ENCODE results near the gene IL2RG. TPM values are rescaled to one million over a fixed set of nuclear protein-coding genes. Genes with fewer than 3 reads are reported as not detected.

Gene IL2RG
- total RNA-seq, 1 donor from 2014 or later: 337 TPM

DNA sequence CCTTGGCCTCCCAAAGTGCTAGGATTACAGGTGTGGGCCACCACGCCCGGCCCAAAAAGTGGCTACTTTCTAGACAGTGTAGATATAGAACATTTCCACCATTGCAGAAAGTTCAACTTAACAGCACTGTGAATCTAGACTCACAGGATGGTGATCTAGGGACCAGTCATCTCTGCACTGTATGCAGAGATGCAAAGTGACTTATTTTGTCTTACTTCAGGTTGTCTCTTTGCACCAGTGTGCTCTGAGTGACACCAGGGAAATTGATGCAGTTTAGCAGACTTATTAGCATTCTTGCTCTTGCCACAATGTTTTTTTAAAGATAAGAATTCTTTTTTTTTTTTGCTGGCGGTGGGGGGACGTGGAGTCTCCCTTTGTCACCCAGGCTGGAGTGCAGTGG, 28.6 kb downstream of the IL2RG start:
- no peaks in the 10 kb centered on the region for H3K36me3 Mint-ChIP-seq (ENCODE audit: low read depth)
- no peak for DNase-seq
- H3K27me3 Mint-ChIP-seq: no peaks in the 10 kb centered on the region
- H3K4me3 Mint-ChIP-seq: no peak overlapping the region
- intact Hi-C loops (cut with micrococcal nuclease): no loop called here
- H3K27ac Mint-ChIP-seq: no peak overlapping the region
- H3K4me1 Mint-ChIP-seq: peaks cover 2% of the 10 kb centered on the region
- no peaks in the 10 kb centered on the region for H3K9me3 Mint-ChIP-seq

DNA sequence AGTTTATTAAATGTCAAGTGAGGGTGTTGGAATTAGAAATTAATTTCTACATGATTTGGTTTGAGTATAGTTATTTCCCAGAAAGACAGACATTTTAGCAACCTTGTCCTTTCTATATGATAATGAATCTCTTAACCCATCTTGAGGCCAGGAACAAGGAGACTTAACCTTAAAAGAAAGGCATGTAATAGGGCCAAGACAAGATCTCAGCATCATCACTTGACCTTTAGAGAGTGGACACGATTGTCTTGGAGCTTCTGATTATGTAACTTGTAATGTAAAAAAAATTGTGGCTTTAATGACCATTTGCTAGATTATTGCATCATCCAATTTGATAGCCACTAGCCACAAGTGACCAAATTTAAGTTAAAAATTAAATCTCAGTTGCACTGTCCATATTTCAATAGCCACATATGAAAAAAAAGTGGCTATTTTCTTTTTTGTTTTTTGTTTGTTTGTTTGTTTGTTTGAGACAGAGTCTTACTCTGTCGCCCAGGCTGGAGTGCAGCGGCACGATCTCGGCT, 29.2 kb downstream of the IL2RG start:
- H3K27ac Mint-ChIP-seq: no peak overlapping the region
- peaks cover 2% of the 10 kb centered on the region for H3K4me1 Mint-ChIP-seq
- no peaks in the 10 kb centered on the region for H3K9me3 Mint-ChIP-seq
- no peaks in the 10 kb centered on the region for H3K36me3 Mint-ChIP-seq (ENCODE audit: low read depth)
- intact Hi-C loops (cut with micrococcal nuclease): no loop called here
- H3K4me3 Mint-ChIP-seq: no peak overlapping the region
- no peaks in the 10 kb centered on the region for H3K27me3 Mint-ChIP-seq
- DNase-seq: no peak

DNA sequence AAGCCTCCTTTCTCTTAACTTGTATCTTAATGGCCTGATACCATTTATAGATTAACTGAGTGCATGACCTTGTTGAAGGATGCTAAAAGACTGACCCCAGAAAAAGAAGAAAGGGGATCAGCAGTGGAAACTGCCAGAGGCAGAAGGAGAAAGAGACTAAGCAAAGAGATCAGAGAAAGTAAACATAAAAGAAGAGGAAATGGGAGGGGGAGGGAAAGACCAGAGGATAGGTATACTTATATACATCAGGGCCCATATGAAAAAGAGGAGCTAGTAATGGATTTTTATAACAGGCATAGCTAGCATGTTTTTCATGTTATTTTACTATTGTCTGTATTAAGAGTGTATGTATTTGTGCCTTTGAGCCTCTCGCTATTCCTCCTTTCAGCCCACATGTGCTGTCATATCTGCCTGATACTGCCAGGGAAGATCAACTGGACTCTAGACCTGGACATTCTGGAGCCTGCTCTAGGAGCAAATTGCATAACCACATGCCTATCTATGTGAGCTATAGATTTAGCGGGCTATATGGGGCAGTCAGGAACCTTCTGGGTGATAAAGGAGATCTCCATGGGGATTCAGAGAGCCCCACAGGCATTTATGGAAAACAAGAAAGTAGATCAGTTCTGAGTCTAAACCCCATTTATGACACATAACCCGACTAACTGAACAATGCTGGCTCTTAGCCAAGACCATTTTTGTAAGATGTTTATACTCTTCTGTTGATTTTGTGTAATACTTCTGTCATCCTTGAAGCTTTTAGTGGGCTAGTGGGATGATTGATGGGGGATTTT, 29.9 kb downstream of the IL2RG start:
- peaks cover 2% of the 10 kb centered on the region for H3K4me1 Mint-ChIP-seq
- DNase-seq: no peak
- H3K36me3 Mint-ChIP-seq (ENCODE audit: low read depth): no peaks in the 10 kb centered on the region
- intact Hi-C loops (cut with micrococcal nuclease): no loop called here
- H3K4me3 Mint-ChIP-seq: no peak overlapping the region
- no peaks in the 10 kb centered on the region for H3K27me3 Mint-ChIP-seq
- no peaks in the 10 kb centered on the region for H3K9me3 Mint-ChIP-seq
- no peak overlapping the region for H3K27ac Mint-ChIP-seq

DNA sequence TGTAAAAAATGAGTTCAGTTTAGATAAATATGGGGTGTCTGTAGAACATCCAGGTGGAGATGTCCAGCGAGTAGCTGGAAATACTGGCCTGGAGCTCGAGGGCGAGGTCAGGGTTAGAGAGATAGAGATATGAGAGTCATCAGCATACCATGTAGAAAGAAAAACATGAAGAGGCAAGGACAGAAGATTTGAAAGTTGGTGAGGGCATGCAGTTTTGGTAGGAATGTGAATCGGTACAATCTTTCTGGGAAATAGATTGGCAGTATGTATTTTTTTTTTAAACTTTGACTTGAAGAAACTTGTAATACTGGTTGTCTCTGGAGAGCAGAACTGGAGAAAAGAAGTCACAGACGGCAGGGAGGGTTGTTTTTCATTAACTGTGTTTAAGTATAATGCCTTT, 40.8 kb downstream of the IL2RG start:
- intact Hi-C loops (cut with micrococcal nuclease): no loop called here
- H3K27me3 Mint-ChIP-seq: peaks cover 24% of the 10 kb centered on the region
- peaks cover 12% of the 10 kb centered on the region for H3K4me1 Mint-ChIP-seq
- H3K4me3 Mint-ChIP-seq: no peak overlapping the region
- H3K27ac Mint-ChIP-seq: no peak overlapping the region
- no peak for DNase-seq
- peaks cover 4% of the 10 kb centered on the region for H3K36me3 Mint-ChIP-seq (ENCODE audit: low read depth)
- no peaks in the 10 kb centered on the region for H3K9me3 Mint-ChIP-seq

DNA sequence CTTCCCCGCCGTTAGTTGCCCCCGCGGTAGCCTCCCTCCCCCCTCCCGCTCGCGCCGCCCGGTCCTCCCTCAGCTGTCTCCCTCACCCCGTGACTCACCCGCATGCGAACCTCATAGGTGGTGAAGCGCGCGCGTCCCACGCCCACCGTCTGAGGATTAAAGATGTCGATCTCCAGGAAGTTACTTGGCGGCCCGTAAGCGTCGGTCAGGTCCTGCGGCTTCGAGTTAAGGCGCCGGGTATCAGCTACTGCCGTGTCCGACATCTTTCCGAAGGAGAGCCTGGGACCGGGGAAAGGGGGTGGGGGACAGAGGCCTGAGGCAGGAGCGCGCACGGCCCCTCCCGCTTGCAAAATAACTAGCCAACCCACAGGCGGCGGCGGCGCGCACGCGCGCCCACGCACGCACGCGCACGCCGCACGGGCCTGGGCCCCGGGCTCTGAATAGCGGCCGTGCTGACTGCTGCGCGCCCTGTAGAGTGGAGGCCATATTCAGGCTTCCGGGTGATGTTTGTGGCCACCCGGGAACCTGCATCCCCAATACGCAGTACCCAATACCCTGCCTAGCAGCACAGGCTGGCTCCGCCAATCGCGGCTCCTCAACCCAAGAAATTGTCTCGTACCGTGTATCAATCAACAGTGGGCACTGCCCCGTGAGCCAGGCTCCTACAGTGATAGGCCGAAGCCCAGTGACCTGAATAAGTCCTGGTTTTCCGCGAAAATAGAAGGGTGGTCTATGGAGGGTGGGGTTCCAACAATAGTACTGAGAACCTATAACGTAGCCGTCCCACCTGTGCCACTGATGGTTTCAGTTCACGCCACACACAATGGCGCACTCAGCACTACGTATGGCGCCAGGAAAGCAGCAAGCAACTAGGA, 43.1 kb downstream of the IL2RG start, which contains the start of gene SNX12:
Gene SNX12, minus strand, starts transcription at position 291 of the 875 bp plus-strand sequence. Its CDS starts 28 bp downstream, at position 263.
- Mint-ChIP-seq H3K4me1 (peaks cover 19% of the 10 kb centered on the region), H3K27ac (peak within 1 kb of the TSS; percentile 96), H3K36me3 (ENCODE audit: low read depth) (peaks cover 9% of the 10 kb centered on the region), H3K4me3 (peak within 1 kb of the TSS; percentile 99), H3K9me3 (no peaks in the 10 kb centered on the region), H3K27me3 (peaks cover 9% of the 10 kb centered on the region)
- peak; percentile 95 for DNase-seq
- intact Hi-C loops (cut with micrococcal nuclease): loop anchor here (1.0 to 2.0 kb wide), 5 partner anchors 27 to 299 kb away; partner anchors contain the start of genes FOXO4, MED12, NONO and TAF1

DNA sequence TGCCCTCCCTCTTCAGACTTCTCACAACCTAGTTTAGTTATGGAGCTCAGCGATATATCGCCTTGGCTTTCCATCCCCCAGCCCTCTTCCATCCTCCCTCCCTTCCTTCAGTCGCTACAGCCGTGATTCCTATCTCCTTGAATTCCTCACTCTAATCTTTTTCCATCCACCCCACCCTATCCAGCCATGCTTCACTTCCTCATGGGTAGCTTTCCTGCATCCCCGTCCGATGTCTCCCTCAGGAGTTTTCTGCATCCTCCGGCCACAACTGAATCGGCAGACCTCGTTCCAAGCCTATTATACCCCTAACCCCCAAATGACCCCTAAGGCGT, 43.7 kb downstream of the IL2RG start:
- Mint-ChIP-seq H3K4me3 (peak overlapping the region; percentile 99), H3K4me1 (peaks cover 21% of the 10 kb centered on the region), H3K9me3 (no peaks in the 10 kb centered on the region), H3K36me3 (ENCODE audit: low read depth) (peaks cover 12% of the 10 kb centered on the region), H3K27me3 (peaks cover 4% of the 10 kb centered on the region), H3K27ac (peak overlapping the region; percentile 96)
- intact Hi-C loops (cut with micrococcal nuclease): loop anchor here (1.0 to 2.0 kb wide), 5 partner anchors 28 to 299 kb away; partner anchors contain the start of genes FOXO4, MED12, NONO and TAF1
- DNase-seq: no peak

DNA sequence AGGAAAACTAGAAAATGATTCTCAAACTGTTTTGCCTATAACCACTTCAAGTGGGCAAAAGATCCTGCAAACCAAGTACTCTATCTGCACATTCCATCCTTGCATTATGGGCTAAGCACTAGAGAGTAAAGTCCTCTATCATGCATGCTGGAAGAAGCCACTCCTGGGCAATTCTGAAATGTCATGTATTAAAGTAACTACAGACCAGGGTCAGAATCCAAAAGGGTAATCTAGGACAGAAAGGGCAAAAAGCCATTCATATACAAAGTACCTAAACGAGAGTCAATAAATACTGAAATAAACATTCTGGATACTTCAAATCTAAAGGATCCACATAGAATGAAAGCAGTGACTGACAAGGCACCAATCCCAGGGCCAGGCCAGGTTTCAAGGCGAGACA, 44.3 kb downstream of the IL2RG start:
- Mint-ChIP-seq H3K27ac (peak overlapping the region; percentile 96), H3K36me3 (ENCODE audit: low read depth) (peaks cover 14% of the 10 kb centered on the region), H3K27me3 (no peaks in the 10 kb centered on the region), H3K9me3 (no peaks in the 10 kb centered on the region), H3K4me3 (peak overlapping the region; percentile 99), H3K4me1 (peaks cover 22% of the 10 kb centered on the region)
- intact Hi-C loops (cut with micrococcal nuclease): no loop called here
- DNase-seq: no peak

DNA sequence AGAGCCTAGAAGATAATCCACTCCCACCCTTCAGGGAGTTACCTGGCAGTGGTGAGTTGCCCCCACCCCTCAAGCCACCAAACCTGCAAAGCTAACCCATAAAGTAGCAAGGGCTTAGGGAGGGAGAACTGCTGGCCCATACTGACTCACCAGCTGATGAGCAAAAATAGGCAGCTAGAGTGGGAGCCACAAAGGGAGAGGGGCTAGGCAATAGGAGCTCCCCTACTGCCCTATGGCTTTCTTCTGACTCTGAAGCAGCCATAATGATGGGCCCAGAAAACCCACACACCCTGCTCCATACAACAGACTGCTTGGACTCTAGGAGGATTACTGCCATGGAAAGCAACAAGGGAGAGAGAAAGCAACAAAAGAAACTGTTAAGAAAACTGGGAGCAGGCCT, 51.2 kb downstream of the IL2RG start:
- intact Hi-C loops (cut with micrococcal nuclease): no loop called here
- no peak for DNase-seq

DNA sequence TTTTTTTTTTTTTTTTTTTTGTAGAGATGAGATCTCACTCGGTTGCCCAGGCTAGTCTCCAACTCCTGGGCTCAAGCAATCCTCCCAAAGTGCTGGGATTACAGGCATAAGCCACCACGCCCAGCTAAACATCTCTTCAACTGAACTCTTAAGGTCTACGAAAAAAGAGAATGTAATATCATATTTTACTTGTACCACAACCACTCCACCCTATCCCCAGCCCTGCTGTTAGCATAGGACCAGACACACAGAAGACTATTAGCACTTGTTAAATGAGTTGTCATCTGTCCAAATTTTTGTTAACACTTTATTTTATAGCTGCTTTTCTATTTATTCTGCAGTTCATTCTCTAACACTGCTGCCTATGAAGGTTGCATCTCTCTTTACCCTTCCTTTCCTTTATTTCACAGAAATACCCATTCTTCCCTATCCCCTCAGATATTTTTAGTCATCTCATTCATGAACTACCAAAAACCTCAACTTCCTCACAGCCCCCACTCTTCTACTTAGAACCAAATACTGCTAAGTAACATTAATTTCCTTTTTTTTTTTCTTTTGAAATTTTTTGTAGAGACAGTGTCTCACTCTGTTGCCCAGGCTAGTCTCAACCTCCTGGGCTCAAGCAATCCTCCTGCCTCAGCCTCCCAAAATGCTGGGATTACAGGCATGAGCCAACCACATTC, 53.4 kb downstream of the IL2RG start:
- Mint-ChIP-seq H3K4me1 (peaks cover 36% of the 10 kb centered on the region), H3K36me3 (ENCODE audit: low read depth) (peaks cover 44% of the 10 kb centered on the region), H3K4me3 (no peak overlapping the region), H3K27me3 (no peaks in the 10 kb centered on the region), H3K9me3 (no peaks in the 10 kb centered on the region), H3K27ac (no peak overlapping the region)
- DNase-seq: no peak
- intact Hi-C loops (cut with micrococcal nuclease): no loop called here

More for the DNA sequence above, 51.2 kb downstream of the IL2RG start:
- no peaks in the 10 kb centered on the region for H3K27me3 Mint-ChIP-seq
- no peaks in the 10 kb centered on the region for H3K9me3 Mint-ChIP-seq
- no peak overlapping the region for H3K27ac Mint-ChIP-seq
- H3K36me3 Mint-ChIP-seq (ENCODE audit: low read depth): peaks cover 46% of the 10 kb centered on the region
- no peak overlapping the region for H3K4me3 Mint-ChIP-seq
- peaks cover 43% of the 10 kb centered on the region for H3K4me1 Mint-ChIP-seq

Other genes starting within 250 kb of the IL2RG start
- not detected in 2 replicates for gene TEX11, start 202.9 kb downstream of the IL2RG start, total RNA-seq
- not detected in 2 replicates for gene SLC7A3, start 180.5 kb downstream of the IL2RG start, total RNA-seq
- 56.0 and 57.1 TPM in 2 replicates for gene SNX12, start 43.2 kb downstream of the IL2RG start, total RNA-seq
- 9.4 and 9.8 TPM in 2 replicates for gene FOXO4, start 15.7 kb downstream of the IL2RG start, total RNA-seq
- 17.9 and 24.9 TPM in 2 replicates for gene CXorf65, start 4.8 kb downstream of the IL2RG start, total RNA-seq
- 61.0 and 65.9 TPM in 2 replicates for gene MED12, start 7.0 kb upstream of the IL2RG start, total RNA-seq
- gene NLGN3, start 33.3 kb upstream of the IL2RG start, total RNA-seq: 1.0 and 1.1 TPM in 2 replicates
- not detected in 2 replicates for gene GJB1, start 111.6 kb upstream of the IL2RG start, total RNA-seq
- 16.9 and 20.1 TPM in 2 replicates for gene ZMYM3, start 142.6 kb upstream of the IL2RG start, total RNA-seq
- gene NONO, start 172.1 kb upstream of the IL2RG start, total RNA-seq: 580 and 605 TPM in 2 replicates
- 6.4 and 7.3 TPM in 2 replicates for gene ITGB1BP2, start 190.2 kb upstream of the IL2RG start, total RNA-seq